HL-60 (cell line): ENCODE measurements around the gene TRPM1. TPM values are rescaled to one million over a fixed set of nuclear protein-coding genes. Genes with fewer than 3 reads are reported as not detected.

Experiments
- DNase-seq, 2 experiments: peaks; one replicate each; pipeline ENCODE4 v3.0.0-alpha.2; 2010 to 2020; ENCODE audit warnings: low read depth in 1 of 2, low spot score in 1 of 2
- H3K27ac ChIP-seq: fragments of 250-450 bp; sonication (Bioruptor Pico); replicated peaks from 2 replicates; pipeline ENCODE4 v1.5.1; 2020; ENCODE audit warnings: mild to moderate bottlenecking, moderate library complexity
- H3K27me3 ChIP-seq: fragments of 250-450 bp; sonication (Bioruptor Pico); 2 replicates; pipeline ENCODE4 v1.5.1; 2021; ENCODE audit warnings: mild to moderate bottlenecking, moderate library complexity; ENCODE audit not compliant: insufficient read depth, poor library complexity, severe bottlenecking
- H3K4me3 ChIP-seq: replicated peaks from 2 replicates; pipeline ENCODE4 v1.5.1; 2011; ENCODE audit warnings: mild to moderate bottlenecking, control low read depth, low read length; ENCODE audit not compliant: insufficient read depth
- GABPA ChIP-seq: IDR thresholded peaks from 2 replicates; pipeline ENCODE4 v1.6.1; 2012; ENCODE audit warnings: low read depth
- POLR2AphosphoS5 ChIP-seq: IDR thresholded peaks from 2 replicates; pipeline ENCODE4 v1.6.1; 2012; ENCODE audit warnings: low read depth
- SPI1 ChIP-seq: IDR thresholded peaks from 2 replicates; pipeline ENCODE4 v1.6.1; 2012; ENCODE audit warnings: low read depth, mild to moderate bottlenecking, borderline replicate concordance
- microRNA-seq: library from miRNA; unstranded; fragments of <30 nt; microRNA quantifications from one replicate; pipeline ENCODE4, GENCODE V29; 2018
- TF ChIP-seq, protein P1 (sequence below): IDR thresholded peaks from 2 replicates; pipeline ENCODE4 v1.6.1; 2012; ENCODE audit warnings: low read depth; ENCODE audit not compliant: insufficient replicate concordance
- TF ChIP-seq, protein P2 (sequence below): IDR thresholded peaks from one replicate; pipeline ENCODE4 v1.5.1; 2011; ENCODE audit warnings: low read length, control low read depth, inconsistent platforms; ENCODE audit not compliant: insufficient read depth

Gene TRPM1

GRCh38 chr15:30953731-30954378 lies 147.7 kb downstream of the TRPM1 start:
- DNase-seq: peak; percentile 41 to 51
- H3K4me3 ChIP-seq: no peak overlapping the region
- no peaks in the 10 kb centered on the region for H3K27me3 ChIP-seq
- no peak for TF ChIP-seq POLR2AphosphoS5
- no peak overlapping the region for H3K27ac ChIP-seq

- Histone ChIP-seq H3K27me3 (no peaks in the 10 kb centered on the region), H3K27ac (no peak overlapping the region), H3K4me3 (no peak overlapping the region)
- no peak for DNase-seq
- TF ChIP-seq GABPA (no peak), SPI1 (no peak), POLR2AphosphoS5 (no peak)
- TF ChIP-seq, protein P1, sequence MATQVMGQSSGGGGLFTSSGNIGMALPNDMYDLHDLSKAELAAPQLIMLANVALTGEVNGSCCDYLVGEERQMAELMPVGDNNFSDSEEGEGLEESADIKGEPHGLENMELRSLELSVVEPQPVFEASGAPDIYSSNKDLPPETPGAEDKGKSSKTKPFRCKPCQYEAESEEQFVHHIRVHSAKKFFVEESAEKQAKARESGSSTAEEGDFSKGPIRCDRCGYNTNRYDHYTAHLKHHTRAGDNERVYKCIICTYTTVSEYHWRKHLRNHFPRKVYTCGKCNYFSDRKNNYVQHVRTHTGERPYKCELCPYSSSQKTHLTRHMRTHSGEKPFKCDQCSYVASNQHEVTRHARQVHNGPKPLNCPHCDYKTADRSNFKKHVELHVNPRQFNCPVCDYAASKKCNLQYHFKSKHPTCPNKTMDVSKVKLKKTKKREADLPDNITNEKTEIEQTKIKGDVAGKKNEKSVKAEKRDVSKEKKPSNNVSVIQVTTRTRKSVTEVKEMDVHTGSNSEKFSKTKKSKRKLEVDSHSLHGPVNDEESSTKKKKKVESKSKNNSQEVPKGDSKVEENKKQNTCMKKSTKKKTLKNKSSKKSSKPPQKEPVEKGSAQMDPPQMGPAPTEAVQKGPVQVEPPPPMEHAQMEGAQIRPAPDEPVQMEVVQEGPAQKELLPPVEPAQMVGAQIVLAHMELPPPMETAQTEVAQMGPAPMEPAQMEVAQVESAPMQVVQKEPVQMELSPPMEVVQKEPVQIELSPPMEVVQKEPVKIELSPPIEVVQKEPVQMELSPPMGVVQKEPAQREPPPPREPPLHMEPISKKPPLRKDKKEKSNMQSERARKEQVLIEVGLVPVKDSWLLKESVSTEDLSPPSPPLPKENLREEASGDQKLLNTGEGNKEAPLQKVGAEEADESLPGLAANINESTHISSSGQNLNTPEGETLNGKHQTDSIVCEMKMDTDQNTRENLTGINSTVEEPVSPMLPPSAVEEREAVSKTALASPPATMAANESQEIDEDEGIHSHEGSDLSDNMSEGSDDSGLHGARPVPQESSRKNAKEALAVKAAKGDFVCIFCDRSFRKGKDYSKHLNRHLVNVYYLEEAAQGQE: no peak
- TF ChIP-seq, protein P2, sequence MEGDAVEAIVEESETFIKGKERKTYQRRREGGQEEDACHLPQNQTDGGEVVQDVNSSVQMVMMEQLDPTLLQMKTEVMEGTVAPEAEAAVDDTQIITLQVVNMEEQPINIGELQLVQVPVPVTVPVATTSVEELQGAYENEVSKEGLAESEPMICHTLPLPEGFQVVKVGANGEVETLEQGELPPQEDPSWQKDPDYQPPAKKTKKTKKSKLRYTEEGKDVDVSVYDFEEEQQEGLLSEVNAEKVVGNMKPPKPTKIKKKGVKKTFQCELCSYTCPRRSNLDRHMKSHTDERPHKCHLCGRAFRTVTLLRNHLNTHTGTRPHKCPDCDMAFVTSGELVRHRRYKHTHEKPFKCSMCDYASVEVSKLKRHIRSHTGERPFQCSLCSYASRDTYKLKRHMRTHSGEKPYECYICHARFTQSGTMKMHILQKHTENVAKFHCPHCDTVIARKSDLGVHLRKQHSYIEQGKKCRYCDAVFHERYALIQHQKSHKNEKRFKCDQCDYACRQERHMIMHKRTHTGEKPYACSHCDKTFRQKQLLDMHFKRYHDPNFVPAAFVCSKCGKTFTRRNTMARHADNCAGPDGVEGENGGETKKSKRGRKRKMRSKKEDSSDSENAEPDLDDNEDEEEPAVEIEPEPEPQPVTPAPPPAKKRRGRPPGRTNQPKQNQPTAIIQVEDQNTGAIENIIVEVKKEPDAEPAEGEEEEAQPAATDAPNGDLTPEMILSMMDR: no peak
Observed at GRCh38 chr15:30953183-30953582, 148.3 kb downstream of the TRPM1 start.

Small RNAs within 50 kb of the gene (microRNA-seq; reads per million reads assigned to microRNA genes)
- not detected for gene MIR211
